Heart left ventricle (tissue), 13 donors: ENCODE data around the gene HIP1.

Experiments
- POLR2A ChIP-seq, 2 donors: fragments of 450-650 bp; IDR thresholded peaks; one replicate each; pipeline ENCODE4 v1.6.1; 2017; ENCODE audit warnings: antibody characterized with exemption in 2 of 2, mild to moderate bottlenecking in 2 of 2, moderate library complexity in 2 of 2
- TF ChIP-seq, protein P1 (sequence below), 12 donors: fragments of 200-600 bp; sonication (generic) in 4 of 12; IDR thresholded peaks; one replicate each; pipeline versions ENCODE4 v1.5.0 to v1.8.0; 2018 to 2022; ENCODE audit warnings: antibody characterized with exemption in 12 of 12, mild to moderate bottlenecking in 5 of 12
- donor health status: ischemic (EF 13 %, LVEDD 7.1; RV severe dilation, severe dysfunction).
- donor health status: DM: no; HTN: yes; CAD: no.
- donor health status: DM: no; HTN: no; CAD: no.
- donor health status: ischemic (EF 25% LVEDD 6.9; RV normal size, moderate dysfunction).
- donor health status: ischemic (EF 25% LVEDD 5.7; RV mildly dilated, moderate dysfunction).
- donor health status: ischemic (EF 35%, LVEDD 5.7; RV mildly dilated, moderate dysfunction).
- donor health status: nonischemic (EF 11% LVEDD 7.7; RV severe dilation, severe dysfunction).
- donor health status: DM: yes; HTN: yes; CAD: no.
- donor health status: PGD.
- donor health status: ischemic (EF 29% LVEDD 5.4; RV normal size, mild dysfunction).
- donor health status: nonischemic (EF 23%, LVEDD 6.1; RV moderate dilation, normal function).

DNA sequence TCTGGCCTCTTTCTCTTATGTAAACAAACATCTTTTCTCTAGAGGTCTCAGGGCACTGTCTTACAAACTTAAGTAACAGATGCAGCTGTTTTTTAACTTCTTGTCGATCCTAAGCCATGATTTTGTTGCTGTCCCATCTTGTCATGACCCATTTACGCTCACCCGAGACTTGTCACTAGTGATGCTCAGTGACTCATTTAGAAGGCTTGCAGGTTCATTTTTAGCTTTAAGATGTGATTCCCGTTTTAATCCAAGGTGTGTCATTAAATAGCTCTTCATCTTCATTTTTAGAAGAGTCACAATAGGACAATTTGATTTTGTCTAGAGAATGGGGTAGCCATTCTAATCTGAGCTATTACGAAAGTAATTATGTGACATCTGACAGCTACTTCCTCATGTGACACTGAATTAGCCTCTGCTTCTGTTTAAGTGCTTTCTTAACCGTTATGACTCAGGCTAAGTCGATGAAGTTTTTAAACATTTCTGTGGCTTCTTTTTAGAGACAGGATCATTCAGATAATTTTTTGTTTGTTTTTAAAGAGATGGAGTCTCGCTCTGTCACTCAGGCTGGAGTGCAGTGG, 203.9 kb downstream of the HIP1 start:
- TF ChIP-seq, protein P1, sequence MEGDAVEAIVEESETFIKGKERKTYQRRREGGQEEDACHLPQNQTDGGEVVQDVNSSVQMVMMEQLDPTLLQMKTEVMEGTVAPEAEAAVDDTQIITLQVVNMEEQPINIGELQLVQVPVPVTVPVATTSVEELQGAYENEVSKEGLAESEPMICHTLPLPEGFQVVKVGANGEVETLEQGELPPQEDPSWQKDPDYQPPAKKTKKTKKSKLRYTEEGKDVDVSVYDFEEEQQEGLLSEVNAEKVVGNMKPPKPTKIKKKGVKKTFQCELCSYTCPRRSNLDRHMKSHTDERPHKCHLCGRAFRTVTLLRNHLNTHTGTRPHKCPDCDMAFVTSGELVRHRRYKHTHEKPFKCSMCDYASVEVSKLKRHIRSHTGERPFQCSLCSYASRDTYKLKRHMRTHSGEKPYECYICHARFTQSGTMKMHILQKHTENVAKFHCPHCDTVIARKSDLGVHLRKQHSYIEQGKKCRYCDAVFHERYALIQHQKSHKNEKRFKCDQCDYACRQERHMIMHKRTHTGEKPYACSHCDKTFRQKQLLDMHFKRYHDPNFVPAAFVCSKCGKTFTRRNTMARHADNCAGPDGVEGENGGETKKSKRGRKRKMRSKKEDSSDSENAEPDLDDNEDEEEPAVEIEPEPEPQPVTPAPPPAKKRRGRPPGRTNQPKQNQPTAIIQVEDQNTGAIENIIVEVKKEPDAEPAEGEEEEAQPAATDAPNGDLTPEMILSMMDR (IDR thresholded peaks at IDR 0.05), result no peak
- TF ChIP-seq POLR2A (IDR thresholded peaks at IDR 0.05), result no peak
